Measurements from ENCODE around the gene PSMD6. TPM values are rescaled to one million over a fixed set of nuclear protein-coding genes. Genes with fewer than 3 reads are reported as not detected.
A peak's percentile ranks its signal among the peaks of the same experiment; 100 is the strongest.

The PSMD6 gene
- 10 to 100 TPM; 18.3 to 66.6 (median 47.8) TPM for total RNA-seq

GRCh38 chr3:64023187-64023860 is at the start of gene PSMD6:
TSS of gene PSMD6 (minus strand) at chr3:64023494. CDS start at chr3:64023419, 75 bp downstream.
- Histone ChIP-seq H3K4me3 (peak within 1 kb of the TSS; percentile 69 to 92 (median 81)), H3K36me3 (peaks cover 0 to 31% (median 5%) of the 10 kb centered on the region in 4 donors), H3K9me3 (no peaks in the 10 kb centered on the region), H3K27me3 (no peaks in the 10 kb centered on the region), H3K27ac (peak within 1 kb of the TSS; percentile 80 to 86 (median 84)), H3K4me1 (peaks cover 11 to 31% (median 19%) of the 10 kb centered on the region in 4 donors)
- DNase-seq = peak; percentile 89
- in situ Hi-C loops (cut with MboI; ENCODE audit: low pct_ligation_motif_present in 1 of 4, low pct_unique_long_range_greater_than_20kb in 1 of 4, low sequenced_read_pairs in 3 of 4) (loop anchor here in 1 of 4 donors (10.0 kb wide), 1 partner anchor 461 kb away; no protein-coding TSS in a partner anchor), intact Hi-C loops (cut with DNase I; ENCODE audit: low total_unique reads) (no loop called here)
- WGBS, 2 donors (ENCODE audit: low coverage in 1 of 2) = 0 to 2% methylated on average over 1 to 40 of the region's 59 CpGs
- TF ChIP-seq POLR2AphosphoS5 (IDR thresholded peaks at IDR 0.05) (peak; percentile 43 to 84 (median 62)), CTCF (IDR thresholded peaks at IDR 0.05) (peak; percentile 98 to 100 (median 99)), EP300 (IDR thresholded peaks at IDR 0.05; ENCODE audit: low read depth) (no peak), POLR2A (IDR thresholded peaks at IDR 0.05) (peak; percentile 56)

- Histone ChIP-seq H3K9me3 (no peaks in the 10 kb centered on the region), H3K27me3 (no peaks in the 10 kb centered on the region), H3K4me1 (no peaks in the 10 kb centered on the region), H3K4me3 (no peak overlapping the region), H3K27ac (no peak overlapping the region), H3K36me3 (no peaks in the 10 kb centered on the region)
- WGBS, 2 donors (ENCODE audit: low coverage in 1 of 2) = 72 to 89% methylated on average over 2 of the region's 2 CpGs
- no peak for TF ChIP-seq EP300 (IDR thresholded peaks at IDR 0.05; ENCODE audit: low read depth)
- DNase-seq = no peak
- intact Hi-C loops (cut with DNase I; ENCODE audit: low total_unique reads) = no loop called here
- in situ Hi-C loops (cut with MboI; ENCODE audit: low pct_ligation_motif_present in 1 of 4, low pct_unique_long_range_greater_than_20kb in 1 of 4, low sequenced_read_pairs in 3 of 4) = no loop called here
Measured at GRCh38 chr3:64072126-64072525, 48.8 kb upstream of the PSMD6 start.

GRCh38 chr3:64070704-64071103 is 47.4 kb upstream of the PSMD6 start:
- in situ Hi-C loops (cut with MboI; ENCODE audit: low pct_ligation_motif_present in 1 of 4, low pct_unique_long_range_greater_than_20kb in 1 of 4, low sequenced_read_pairs in 3 of 4) = no loop called here
- Histone ChIP-seq H3K36me3 (no peaks in the 10 kb centered on the region), H3K27ac (no peak overlapping the region), H3K9me3 (no peaks in the 10 kb centered on the region), H3K27me3 (no peaks in the 10 kb centered on the region), H3K4me3 (no peak overlapping the region), H3K4me1 (no peaks in the 10 kb centered on the region)
- TF ChIP-seq POLR2AphosphoS5 (IDR thresholded peaks at IDR 0.05) (no peak), CTCF (IDR thresholded peaks at IDR 0.05) (no peak), POLR2A (IDR thresholded peaks at IDR 0.05) (no peak)
- DNase-seq = no peak
- intact Hi-C loops (cut with DNase I; ENCODE audit: low total_unique reads) = no loop called here

- DNase-seq = no peak
- no peaks in the 10 kb centered on the region for H3K4me1 ChIP-seq
- intact Hi-C loops (cut with DNase I; ENCODE audit: low total_unique reads) = no loop called here
- no peaks in the 10 kb centered on the region for H3K27me3 ChIP-seq
- no peak for TF ChIP-seq EP300 (IDR thresholded peaks at IDR 0.05; ENCODE audit: low read depth)
- no peak for TF ChIP-seq POLR2AphosphoS5 (IDR thresholded peaks at IDR 0.05)
- no peak for TF ChIP-seq POLR2A (IDR thresholded peaks at IDR 0.05)
- TF ChIP-seq CTCF (IDR thresholded peaks at IDR 0.05) = no peak
- no peaks in the 10 kb centered on the region for H3K36me3 ChIP-seq
- H3K4me3 ChIP-seq = no peak overlapping the region
- WGBS, 2 donors (ENCODE audit: low coverage in 1 of 2) = 67 to 90% methylated on average over 2 to 10 of the region's 10 CpGs
- in situ Hi-C loops (cut with MboI; ENCODE audit: low pct_ligation_motif_present in 1 of 4, low pct_unique_long_range_greater_than_20kb in 1 of 4, low sequenced_read_pairs in 3 of 4) = no loop called here
- H3K9me3 ChIP-seq = no peaks in the 10 kb centered on the region
- H3K27ac ChIP-seq = no peak overlapping the region
Measured at GRCh38 chr3:64067506-64068346, 44.4 kb upstream of the PSMD6 start.
